GM19193 (cell line): Measurements from ENCODE around the gene MKX.

Experiments
- POLR2A ChIP-seq: IDR thresholded peaks from 4 replicates; pipeline ENCODE4 v1.6.1; 2011; ENCODE audit not compliant: insufficient read depth, insufficient read length; ENCODE audit errors: extremely low read depth

Gene MKX

GRCh38 chr10:27719052-27719451 is 26.6 kb downstream of the MKX start:
- no peak for TF ChIP-seq POLR2A

- no peak for TF ChIP-seq POLR2A
Observed at GRCh38 chr10:27717861-27718260, 27.8 kb downstream of the MKX start.

- no peak for TF ChIP-seq POLR2A
Observed at GRCh38 chr10:27717224-27717623, 28.4 kb downstream of the MKX start.

DNA sequence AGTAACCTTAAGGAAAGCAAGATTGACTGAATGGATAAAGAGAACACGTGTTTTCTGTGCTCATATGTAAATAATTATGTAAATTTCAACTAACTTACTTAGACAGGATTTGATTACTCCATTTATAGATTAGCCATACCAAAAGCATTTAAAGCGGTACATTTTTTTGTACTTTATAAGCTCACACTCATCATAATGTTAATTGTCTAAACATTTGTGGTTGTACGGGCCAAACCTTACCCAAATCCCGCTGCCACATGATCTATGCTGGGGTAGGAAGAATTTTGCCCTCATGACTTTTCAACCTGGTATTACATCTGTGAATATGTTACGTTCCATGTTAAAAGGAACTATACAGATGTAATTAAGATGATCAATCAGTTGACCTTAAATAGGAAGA is 29.1 kb downstream of the MKX start:
- TF ChIP-seq POLR2A, result no peak

GRCh38 chr10:27715505-27715904 is 30.1 kb downstream of the MKX start:
- TF ChIP-seq POLR2A, result no peak

DNA sequence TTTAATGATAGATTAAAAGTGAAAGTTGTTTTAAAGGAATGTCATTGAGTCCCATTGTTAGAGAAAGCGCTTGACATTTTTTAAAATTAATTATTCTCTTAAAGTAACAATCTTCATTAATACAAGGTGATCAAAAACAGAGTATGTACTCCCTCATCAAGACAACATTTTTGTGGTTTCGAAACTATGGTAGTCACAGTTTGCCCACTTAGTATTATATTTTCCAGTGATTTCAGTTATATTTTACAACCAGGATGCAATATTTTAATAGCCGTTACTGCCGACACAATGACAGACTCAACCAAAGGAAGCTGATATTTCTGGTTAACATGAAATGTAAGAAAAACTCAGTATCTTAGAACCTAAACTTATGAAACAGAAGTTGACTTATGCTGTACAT is 31.3 kb downstream of the MKX start:
- TF ChIP-seq POLR2A, result no peak

GRCh38 chr10:27713941-27714340 is 31.7 kb downstream of the MKX start:
- no peak for TF ChIP-seq POLR2A

DNA sequence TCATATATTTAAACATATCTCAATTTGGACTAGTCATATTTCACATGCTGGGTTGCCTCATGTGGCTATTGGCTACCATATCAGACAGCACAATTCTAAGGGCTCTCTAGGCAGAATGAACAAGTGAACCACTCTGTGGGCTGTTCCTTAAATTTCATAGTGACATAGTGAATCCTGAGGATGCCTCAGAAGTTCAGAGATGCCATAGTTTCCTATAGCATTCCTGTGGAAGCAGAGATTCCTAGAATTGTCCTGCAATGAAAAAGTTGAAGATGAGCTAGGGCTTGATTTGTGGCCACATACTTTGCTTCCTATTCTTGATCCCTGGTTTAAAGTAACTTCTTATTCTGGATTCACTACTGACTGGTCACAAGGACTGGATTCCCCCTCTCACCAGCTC is 35.6 kb downstream of the MKX start:
- no peak for TF ChIP-seq POLR2A

DNA sequence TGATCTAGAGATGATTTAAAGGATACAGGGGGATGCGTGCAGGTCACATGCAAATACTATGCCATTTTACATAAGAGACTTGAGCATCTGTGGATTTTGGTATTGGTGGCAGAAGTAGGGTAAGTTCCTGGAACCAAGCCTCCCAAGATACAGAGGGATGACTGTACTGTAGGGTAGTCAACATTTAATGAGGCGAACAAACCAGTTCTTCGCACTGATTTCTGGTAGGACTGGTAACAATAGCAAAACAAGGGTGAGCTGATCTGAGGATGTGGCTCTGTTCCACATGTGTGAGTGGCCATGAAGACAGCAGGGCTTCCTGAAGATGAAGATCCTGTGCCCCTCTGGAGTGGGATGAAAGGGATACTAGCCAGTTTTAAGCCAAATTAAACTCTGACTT is 36.3 kb downstream of the MKX start:
- TF ChIP-seq POLR2A, result no peak

DNA sequence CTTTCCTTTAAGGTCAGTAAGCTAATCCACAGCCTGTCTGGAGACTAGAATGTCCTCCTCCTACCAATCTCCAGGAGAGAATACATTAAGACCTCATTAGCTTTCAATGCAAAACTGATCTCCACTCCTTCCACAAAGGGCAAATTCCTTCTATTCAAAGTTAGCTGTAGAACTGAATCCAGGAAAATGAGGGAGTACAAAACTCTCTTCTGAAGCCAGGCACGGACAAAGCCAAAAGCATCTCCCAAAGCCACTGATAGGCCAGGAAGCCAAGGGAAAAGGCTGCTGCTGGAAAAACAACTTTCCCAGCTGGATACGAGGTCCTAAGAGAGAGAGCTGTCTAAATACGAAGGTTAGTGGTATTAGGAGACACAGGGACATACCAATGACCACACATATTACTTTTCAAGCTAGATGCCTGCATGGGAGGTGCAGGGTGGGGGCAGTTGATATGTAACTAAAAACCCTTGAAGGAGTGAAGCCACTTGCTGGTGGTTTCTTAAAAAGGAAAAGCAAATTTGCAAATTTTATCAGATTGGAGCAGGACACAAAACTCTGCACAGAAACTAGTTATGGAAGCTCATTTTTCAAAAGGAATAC is 43.6 kb downstream of the MKX start:
- no peak for TF ChIP-seq POLR2A

DNA sequence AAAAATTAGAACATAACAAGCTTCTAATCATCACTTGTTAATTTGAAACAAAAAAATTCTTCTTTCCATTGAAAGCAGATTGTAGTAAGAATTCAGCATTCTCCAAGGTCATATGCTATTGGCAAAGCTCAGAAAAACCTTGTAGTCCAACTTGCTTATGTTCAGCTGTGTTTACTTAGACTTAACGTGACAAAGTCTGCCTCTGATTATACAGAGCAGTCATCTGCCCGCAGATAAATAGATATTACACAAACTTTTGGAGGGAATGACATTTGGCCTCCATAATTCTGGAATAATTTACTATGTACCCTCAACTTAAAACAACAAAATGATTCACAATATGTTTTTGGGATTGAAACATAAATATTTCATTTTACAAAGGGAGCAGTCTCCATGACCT is 45.8 kb downstream of the MKX start:
- TF ChIP-seq POLR2A, result no peak

DNA sequence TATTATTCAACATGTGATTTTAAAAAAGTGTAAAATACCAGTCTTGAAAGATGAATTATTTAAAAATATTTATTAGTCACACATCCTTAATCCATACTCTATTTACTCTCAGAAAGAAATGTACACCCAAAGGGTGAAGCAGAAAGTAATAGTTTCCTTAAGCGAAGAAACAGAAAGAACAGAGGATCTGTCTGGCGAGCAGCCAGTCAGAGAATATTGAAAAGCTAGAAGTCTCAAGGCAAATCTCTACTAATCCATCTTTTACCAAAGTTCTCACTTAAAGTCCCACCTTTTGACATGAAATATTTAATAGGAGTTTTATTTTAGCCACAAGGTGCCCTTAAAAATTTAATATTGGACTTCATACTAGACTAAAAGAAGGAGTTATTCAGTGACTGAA is 46.7 kb downstream of the MKX start:
- no peak for TF ChIP-seq POLR2A

DNA sequence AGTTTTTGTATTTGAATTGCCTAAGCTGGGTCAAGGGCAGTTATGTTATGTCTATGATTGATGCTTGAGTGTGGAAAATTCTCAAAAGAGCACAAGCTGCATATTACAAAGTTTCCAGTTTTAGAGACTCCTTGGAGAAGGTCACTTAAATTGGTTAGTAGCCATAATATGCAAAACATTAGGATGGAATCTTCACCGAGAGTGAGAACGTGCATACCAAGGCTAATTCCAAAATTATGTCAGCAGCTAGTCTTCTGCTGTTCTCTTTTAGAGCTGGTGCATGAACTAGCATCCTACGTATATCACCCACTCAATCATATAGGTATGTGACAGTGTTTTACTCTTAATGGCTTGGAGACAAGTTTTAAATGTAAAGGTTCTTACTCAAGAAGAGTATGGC is 49.2 kb downstream of the MKX start:
- no peak for TF ChIP-seq POLR2A

- no peak for TF ChIP-seq POLR2A
Observed at GRCh38 chr10:27695706-27696105, 49.9 kb downstream of the MKX start.

DNA sequence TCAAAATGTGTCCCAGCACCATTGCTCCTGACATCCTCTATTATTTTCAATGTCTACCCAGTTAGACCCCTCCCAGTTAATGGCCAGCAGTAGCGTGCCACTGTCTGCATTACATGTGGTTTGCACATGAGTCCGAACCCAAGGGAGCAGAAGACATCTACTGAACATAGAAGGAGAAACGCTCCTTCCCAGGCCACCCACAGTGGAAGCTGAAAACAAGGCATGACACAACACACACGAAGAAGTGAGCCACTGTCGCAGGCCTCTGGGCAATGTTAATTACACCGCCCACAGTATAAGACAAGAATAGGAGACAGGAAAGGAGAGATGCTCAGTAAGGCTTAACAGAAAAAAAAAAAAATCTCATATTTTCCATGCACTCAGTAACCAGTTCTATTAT is 50.5 kb downstream of the MKX start:
- no peak for TF ChIP-seq POLR2A

GRCh38 chr10:27692663-27693062 is 53.0 kb downstream of the MKX start:
- TF ChIP-seq POLR2A, result no peak

- TF ChIP-seq POLR2A, result no peak
Observed at GRCh38 chr10:27688991-27689390, 56.6 kb downstream of the MKX start.
